Measurements from ENCODE around the gene ANXA2.

Gene ANXA2

DNA sequence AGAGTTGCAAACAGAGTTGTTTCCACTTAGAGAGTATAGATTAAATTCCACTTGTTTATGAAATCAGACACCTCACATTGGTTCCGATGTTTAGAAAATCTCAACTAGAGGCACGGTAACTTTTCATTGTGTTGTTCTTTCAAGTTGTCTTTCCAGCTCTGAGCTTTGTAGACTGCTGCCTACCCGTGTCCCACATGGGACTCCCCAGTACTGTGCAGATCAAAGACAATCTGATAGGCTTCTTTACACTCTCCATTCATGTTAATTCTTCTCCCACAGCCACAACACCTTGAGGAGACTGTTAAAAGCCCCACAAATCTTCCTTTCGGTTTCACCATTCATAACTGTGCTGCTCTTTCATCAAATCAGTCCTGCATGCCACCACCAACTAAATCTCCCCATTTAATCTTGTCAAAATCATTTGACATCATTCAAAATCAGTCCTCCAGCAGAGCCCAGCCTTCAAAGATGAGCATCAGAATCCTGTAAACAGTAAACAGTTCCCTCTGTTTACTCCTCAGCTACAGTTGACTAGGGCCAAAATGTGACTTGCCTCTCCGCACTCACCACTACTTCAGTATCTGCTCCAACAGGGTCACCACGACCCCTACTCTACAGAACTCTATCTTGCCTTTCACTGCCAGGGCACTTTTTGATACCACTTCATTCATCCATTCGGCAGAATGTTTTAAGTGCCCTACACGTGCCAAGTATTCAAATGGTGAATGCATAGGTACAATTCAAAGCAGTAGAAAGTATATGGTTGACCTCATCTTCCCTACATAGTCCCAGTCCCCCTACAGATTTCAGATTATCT is 8.3 kb downstream of the ANXA2 start:
- no peak for DNase-seq (ENCODE audit: low read depth in 3 of 3)

DNA sequence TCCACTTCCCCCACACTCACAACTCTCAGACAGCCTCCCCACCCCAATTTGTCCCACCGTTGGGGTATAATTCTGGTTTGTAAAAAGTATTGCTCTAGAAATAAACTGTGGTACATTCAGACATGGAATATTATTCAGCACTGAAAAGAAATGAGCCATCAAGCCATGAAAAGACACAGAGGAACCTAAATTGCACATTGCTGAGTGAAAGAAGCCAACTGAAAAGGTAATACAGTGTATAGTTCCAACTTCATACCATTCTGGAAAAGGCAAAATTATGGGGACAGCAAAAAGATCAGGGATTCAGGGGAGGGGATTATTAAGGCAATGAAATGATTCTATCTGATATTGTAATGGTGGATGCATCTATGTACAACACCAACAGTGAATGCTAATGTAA is 10.5 kb downstream of the ANXA2 start:
- no peak for DNase-seq (ENCODE audit: low read depth in 3 of 3)

- DNase-seq (ENCODE audit: low read depth in 3 of 3), result no peak
Observed at GRCh38 chr15:60386615-60387014, 11.2 kb downstream of the ANXA2 start.

GRCh38 chr15:60385620-60386552 is 11.9 kb downstream of the ANXA2 start:
- DNase-seq (ENCODE audit: low read depth in 3 of 3), result no peak

DNA sequence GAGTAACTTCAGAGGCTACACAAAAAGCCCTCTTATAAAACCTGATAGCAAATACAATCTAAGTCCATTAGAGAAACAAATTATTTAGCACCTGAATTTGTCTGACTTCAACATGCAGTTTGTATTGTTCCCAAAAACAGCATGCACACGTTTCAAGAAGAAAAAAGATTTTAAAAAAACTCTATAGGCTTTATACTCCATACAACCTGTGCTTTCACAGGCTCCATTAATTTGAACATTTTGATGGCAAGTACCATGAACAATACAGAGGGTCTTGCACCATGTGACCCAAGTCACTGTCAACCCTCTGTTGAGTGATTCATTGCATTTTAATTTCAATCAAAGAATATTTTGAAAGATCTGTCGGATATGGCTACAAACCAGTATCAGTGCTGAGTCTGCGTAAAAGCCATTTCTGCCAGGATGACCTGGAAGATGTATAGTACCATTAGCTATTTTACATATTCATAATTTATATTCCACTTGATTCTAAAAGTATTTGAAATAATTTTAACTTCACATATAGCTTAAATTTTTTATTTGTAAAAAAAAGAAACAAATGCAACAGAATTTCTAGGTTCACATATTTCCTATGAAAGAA is 13.2 kb downstream of the ANXA2 start:
- no peak for DNase-seq (ENCODE audit: low read depth in 3 of 3)

DNA sequence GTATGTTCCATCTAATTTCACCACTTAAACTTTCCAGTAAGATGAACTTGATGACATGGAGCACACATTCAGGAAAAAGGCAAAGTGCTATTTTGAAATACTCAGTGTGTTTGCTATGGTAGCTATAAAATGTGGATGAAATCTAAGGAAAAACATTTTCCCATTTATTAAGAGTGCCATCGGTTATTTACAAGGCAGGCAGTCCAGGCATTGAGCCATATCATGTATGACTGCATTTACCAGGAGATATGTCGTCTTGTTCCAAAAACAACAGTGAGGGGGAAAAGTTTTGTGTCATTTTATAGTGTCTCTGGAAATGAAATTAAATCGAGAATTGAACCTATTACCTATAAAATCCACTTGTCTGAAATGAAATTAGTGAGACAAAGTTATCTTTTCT is 13.7 kb downstream of the ANXA2 start:
- DNase-seq (ENCODE audit: low read depth in 3 of 3), result no peak

DNA sequence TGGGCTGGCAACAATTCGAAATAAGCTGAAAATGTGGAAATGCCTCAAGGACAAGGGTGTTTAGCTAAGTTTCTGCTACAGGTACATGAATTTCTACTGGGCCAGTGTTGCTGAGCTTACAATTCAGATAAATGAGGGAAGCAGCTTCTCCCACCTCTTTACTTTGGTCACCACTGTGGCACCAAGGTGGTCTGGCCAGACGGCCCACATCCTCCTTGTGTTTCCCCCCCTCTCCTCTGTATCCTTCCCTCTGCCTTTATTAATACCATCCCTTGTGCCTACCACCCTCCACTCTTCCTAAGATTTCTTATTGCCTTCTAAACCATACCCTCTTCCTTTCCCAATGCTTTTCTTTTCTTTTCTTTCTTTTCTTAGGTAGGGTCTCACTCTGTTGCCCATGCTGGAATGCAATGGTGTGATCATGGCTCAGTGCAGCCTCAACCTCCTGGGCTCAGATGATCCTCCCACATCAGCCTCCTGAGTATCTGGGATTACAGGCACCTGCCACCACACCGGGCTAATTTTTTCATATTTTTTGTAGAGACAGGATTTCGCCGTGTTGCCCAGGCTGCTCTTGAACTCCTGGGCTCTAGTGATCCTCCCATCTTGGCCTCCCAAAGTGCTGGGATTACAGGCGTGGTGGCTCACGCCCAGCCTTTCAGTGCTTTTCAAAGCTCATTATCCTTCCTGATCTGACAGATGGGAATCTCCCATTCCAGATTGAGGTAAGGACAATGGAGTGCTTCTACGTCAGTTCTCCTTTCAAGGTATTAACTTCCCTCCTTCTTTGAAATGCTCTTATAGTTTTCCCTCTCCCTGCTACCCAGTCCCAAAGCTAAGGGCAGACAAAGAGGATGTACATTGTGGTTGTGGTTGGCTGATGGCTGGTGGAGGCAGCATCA is 14.8 kb downstream of the ANXA2 start:
- DNase-seq (ENCODE audit: low read depth in 3 of 3), result no peak

DNA sequence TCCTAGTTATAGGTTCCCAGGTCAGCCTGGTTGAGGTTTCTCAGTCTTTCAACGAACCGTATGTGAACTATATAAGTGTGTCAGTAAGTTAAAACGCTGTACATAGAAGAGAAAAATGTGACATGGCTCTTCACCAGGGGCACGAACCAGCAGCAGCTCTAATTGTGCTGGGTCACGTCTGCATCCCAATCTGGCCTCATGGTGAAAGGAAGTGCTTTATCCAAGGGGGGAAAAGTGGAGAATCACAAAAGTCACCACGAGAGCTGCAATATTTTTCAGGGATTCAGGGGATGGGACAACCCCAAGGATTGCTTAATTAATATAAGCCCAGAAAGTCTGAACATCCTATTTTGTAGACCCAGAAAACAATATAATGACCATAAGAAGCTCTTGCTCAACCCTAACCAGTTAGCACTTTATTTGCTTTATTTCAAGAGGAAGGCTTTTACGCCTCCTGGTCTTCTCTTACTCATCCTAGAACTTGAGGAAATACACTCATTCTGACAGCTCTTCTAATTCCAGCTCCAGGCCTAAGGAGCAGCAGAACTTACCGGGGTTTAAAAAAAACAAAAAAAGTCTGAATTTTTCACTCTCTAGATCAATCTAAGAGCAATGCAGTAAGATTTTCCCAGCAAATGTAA is 16.5 kb downstream of the ANXA2 start:
- DNase-seq (ENCODE audit: low read depth in 3 of 3), result no peak

DNA sequence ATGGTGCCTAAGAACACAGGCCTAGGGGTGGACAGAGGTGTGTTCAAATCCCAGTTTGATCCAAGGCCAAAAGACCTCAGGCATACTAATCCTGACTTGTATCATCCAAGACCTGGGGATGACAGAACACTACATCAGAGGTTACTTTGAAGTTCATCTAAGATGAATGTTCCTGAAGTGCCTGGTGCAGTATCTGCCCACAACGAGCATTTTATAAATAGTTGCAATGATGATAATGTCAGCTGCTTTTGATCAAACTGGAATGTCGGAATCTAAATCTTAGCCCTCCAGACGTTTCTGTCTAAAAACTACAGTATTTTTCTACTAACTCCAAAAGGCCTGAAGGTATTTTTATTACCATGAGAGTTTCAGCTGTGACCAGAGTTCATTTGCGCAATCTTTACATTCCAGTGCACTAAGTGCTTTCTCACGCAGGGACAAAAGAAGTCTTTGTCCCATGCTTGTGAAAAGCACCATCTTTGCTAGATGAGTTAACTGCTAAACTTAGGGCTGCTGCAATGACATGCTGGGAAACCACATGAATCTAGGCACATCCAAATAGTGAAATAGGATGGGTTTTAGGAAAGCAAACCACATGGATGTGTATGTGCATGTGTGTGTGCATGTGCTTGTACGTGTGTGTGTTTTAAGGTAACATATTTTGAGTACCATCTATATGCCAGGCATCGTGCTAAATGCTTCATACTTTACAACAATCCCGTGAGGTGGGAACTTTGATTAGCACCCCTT is 18.1 kb downstream of the ANXA2 start:
- DNase-seq (ENCODE audit: low read depth in 3 of 3), result no peak

GRCh38 chr15:60379185-60379524 is 18.6 kb downstream of the ANXA2 start:
- DNase-seq (ENCODE audit: low read depth in 3 of 3), result no peak

DNA sequence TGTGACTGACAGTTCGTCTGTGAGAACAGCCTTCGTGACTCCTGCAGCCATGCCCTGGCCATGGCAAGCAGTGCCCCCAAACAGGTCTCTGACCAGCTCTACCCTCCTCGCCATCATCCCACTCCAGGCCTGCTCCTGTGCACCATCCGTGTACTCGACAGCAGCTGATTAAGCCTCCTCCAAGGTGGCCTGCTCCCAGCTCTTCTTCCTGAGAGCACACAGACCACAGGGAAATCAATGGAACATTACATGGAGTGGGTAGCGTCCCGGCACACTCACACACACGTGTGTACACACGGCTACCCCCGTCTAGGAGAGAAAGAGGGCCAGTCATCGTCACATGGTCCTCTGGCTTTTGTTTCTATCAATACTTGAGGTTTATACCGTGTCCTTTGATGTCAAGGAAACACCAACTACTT is 21.1 kb downstream of the ANXA2 start:
- DNase-seq (ENCODE audit: low read depth in 3 of 3), result no peak

DNA sequence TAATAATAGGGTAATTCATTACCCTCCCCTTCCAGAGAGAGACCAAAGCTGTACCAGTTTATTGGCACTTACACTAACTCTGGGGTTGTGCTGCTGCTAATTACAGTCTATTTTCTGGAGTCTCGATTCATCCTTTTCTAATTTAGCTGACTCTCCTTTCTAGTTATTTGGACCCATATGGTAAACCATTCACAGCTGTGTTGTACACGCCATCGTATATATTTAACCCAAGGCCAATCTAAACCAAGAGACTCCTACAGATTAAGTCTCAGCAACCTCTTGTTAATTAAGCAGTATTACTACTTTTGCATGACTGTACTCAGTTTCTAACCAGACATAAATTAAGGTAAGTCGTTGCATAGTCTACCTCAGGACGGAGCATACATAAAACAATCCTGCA is 22.5 kb downstream of the ANXA2 start:
- no peak for DNase-seq (ENCODE audit: low read depth in 3 of 3)

GRCh38 chr15:60374628-60375081 is 23.1 kb downstream of the ANXA2 start:
- no peak for DNase-seq (ENCODE audit: low read depth in 3 of 3)

DNA sequence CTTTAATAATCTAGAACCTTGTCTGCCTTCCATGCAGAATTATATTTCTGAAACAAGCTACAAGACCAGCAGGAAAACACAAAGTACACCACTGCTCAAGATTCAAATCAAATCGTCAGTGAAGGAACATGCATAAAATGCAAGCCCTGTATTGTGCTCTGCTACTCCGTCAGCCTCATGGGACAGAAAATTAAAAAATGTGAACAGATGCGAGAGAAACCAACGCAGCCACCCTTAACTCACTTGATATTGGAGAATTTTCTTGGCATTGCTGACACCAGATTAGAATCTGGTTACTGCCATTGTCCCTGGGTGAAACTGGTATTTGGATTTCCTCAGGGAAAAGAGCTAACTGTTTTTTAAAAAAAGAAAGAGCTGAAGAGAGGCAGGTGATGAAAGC is 23.6 kb downstream of the ANXA2 start:
- DNase-seq (ENCODE audit: low read depth in 3 of 3), result no peak

- no peak for DNase-seq (ENCODE audit: low read depth in 3 of 3)
Observed at GRCh38 chr15:60373745-60374144, 24.0 kb downstream of the ANXA2 start.

DNA sequence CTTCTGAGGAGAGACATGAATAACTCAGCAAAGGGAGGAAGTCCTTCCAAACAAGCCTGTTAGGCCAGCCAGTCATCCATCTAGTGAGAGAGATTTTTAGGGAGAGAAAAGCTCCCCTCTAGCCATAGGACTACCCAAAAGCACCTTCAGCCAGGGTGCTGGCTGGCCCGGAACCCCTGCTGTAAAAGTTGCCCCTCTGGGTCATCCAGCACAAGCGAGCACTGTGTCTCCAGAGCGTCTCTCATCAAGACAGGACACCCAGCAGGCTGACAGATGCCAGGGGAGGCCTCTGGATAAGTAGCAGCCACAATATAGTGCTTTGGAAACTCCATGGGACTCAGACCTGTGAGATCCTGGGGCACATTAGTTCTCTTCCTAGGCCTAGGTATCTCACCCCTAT is 24.5 kb downstream of the ANXA2 start:
- DNase-seq (ENCODE audit: low read depth in 3 of 3), result no peak

DNA sequence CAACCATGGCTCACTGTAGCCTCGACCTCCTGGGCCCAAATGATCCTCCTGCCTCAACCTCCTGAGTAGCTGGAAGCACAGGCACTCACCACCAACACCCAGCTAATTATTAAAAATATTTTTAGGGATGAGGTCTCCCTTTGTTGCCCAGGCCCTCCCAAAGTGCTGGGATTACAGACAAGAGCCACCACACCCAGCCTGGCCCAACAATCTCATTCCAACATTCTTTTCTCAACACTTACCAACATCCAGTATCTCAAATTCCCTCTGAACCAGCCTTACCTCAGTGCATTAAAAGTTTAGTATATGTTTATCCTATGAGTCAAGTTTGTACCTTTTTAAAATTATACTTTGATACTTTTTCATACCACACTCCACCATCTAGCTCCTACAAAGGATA is 25.0 kb downstream of the ANXA2 start:
- DNase-seq (ENCODE audit: low read depth in 3 of 3), result no peak

- no peak for DNase-seq (ENCODE audit: low read depth in 3 of 3)
Observed at GRCh38 chr15:60372227-60372626, 25.6 kb downstream of the ANXA2 start.

- DNase-seq (ENCODE audit: low read depth in 3 of 3), result peak in 1 of 3 experiments; percentile 10
Observed at GRCh38 chr15:60371175-60372051, 26.4 kb downstream of the ANXA2 start.

GRCh38 chr15:60370869-60371136 is 27.0 kb downstream of the ANXA2 start:
- no peak for DNase-seq (ENCODE audit: low read depth in 3 of 3)

Measured in stimulated activated CD4-positive, alpha-beta T cell treated with anti-CD3 and anti-CD28 coated beads, TNF-alpha, amount 100 ng/mL, for 4 hours (primary cell).